ENCODE data around the gene SCD. TPM values are rescaled to one million over a fixed set of nuclear protein-coding genes. Genes with fewer than 3 reads are reported as not detected.

Gene SCD
- total and polyA plus RNA-seq, 10 of the 15 experiments (the other 5 are each of a cell fraction or from before 2014, with no cell fraction given), result 68.7 to 279 (median 99.5) TPM

GRCh38 chr10:100359030-100359432 is 12.0 kb downstream of the SCD start (continued):
- no peak for TF ChIP-seq ZBTB4 (CRISPR knock-in tag; IDR thresholded peaks at IDR 0.05)
- no peak for TF ChIP-seq SMAD5 (IDR thresholded peaks at IDR 0.05; ENCODE audit: low read depth)
- no peak for TF ChIP-seq BHLHE40 (IDR thresholded peaks at IDR 0.05; ENCODE audit: borderline replicate concordance in 1 of 2, low read depth in 2 of 2, low read length in 1 of 2)
- TF ChIP-seq FOS (IDR thresholded peaks at IDR 0.05; ENCODE audit: borderline replicate concordance, extremely low read depth, insufficient read length), result no peak

DNA sequence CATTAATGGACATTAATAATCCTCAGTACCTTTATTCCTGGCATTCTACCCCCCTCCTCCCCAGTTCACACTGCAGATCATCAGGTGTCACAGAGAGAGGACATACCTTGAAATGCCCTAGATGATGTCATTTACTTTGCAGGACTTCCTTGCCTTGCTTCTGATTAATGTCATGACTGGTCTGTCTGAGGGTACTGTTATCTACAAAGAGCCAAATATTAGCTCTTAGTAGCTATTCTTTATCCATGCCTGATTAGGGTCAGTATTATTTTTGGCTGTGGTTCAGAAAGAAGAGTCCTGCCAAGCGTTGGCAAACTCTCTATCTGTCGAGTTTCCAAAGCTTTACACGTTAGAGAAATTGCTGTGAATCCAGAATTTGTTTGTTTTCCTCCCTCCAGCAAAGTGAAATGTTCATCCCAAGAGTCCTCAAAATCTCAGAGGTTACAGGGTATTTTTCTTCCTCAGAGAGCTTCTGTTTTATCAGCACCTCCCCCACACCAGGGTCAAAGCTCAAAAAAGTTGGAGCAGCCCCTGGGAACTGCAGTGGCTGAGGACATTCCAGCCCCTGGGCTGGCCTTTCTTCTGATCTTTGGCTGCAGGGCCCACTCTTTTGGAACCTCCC is 12.6 kb downstream of the SCD start:
- DNase-seq (ENCODE audit: low read depth, low spot score), result no peak
- BruUV-seq (replicated peaks), result no TSS peak
- WGBS (ENCODE audit: insufficient coverage, insufficient replicate concordance, low lambda C conversion rate, missing lambda C conversion rate), result 95% methylated on average over 3 of the region's 3 CpGs
- peaks cover 5 to 24% of the 10 kb centered on the region in 2 experiments for H3K36me3 ChIP-seq (ENCODE audit: control insufficient read depth in 2 of 2, insufficient read depth in 2 of 2, low read length in 1 of 2)
- no peaks in the 10 kb centered on the region for H4K20me1 ChIP-seq (ENCODE audit: control insufficient read depth, insufficient read depth)
- CTCF ChIA-PET, result interaction anchor here (0.6 to 1.7 kb wide), 3 partner anchors 13 to 74 kb away, joined by 3 read pairs; no protein-coding TSS in a partner anchor
- POLR2A ChIA-PET, result interaction anchor here (1.1 kb wide), 1 partner anchor 17 kb away, joined by 3 read pairs; no protein-coding TSS in a partner anchor
- FAIRE-seq, result no peak
- 0 out of 2 replicates have a peak, but pooled peaks cover 1% of the 10 kb centered on the region for H3K79me2 ChIP-seq (ENCODE audit: control insufficient read depth, insufficient read depth, low read length)
- no peak overlapping the region for H3K4me3 ChIP-seq
- H3K27ac ChIP-seq (ENCODE audit: control insufficient read depth, insufficient read depth), result no peak overlapping the region
- no peaks in the 10 kb centered on the region for H3K9me3 ChIP-seq (replicated peaks; ENCODE audit: control insufficient read depth, insufficient read depth, low read length)
- SMC1A ChIA-PET (ENCODE audit: uncharacterized antibody, unreplicated experiment), result interaction anchor here (0.9 to 1.5 kb wide), 5 partner anchors 9 to 15 kb away, joined by 3 to 5 read pairs (median 5); no protein-coding TSS in a partner anchor
- no peak overlapping the region for H2AFZ ChIP-seq (ENCODE audit: control insufficient read depth, low read depth, low read length)
- no peak overlapping the region for H3K4me2 ChIP-seq (ENCODE audit: control insufficient read depth, insufficient read depth)
- in situ Hi-C loops (cut with MboI), result no loop called here
- RAD21 ChIA-PET (ENCODE audit: unreplicated experiment), result no interaction called here
- no peak overlapping the region for H3K9ac ChIP-seq (ENCODE audit: control insufficient read depth, insufficient read depth, low read length)
- no peaks in the 10 kb centered on the region for H3K4me1 ChIP-seq (ENCODE audit: control insufficient read depth, insufficient read depth, low read length)
- intact Hi-C loops (cut with micrococcal nuclease; ENCODE audit: unreplicated experiment), result no loop called here
- no peaks in the 10 kb centered on the region for H3K27me3 ChIP-seq (replicated peaks in 1 of 2; ENCODE audit: control insufficient read depth in 2 of 2, insufficient read depth in 2 of 2, low read length in 1 of 2)
- no peak for ATAC-seq
- TF ChIP-seq TCF7 (IDR thresholded peaks at IDR 0.05; ENCODE audit: borderline replicate concordance) (no peak), STAT1 (conservative IDR thresholded peaks at IDR 0.05) (no peak), BRCA1 (IDR thresholded peaks at IDR 0.05; ENCODE audit: low read depth, low read length) (no peak), HSF1 (IDR thresholded peaks at IDR 0.05; ENCODE audit: low read depth, low read length) (no peak), RELB (IDR thresholded peaks at IDR 0.05; ENCODE audit: low read depth) (no peak), SKIL (IDR thresholded peaks at IDR 0.05; ENCODE audit: low read depth, poor library complexity, severe bottlenecking) (no peak), RFX5 (IDR thresholded peaks at IDR 0.05; ENCODE audit: low read depth, low read length) (no peak)

Data from GM12878 (cell line).